Heart left ventricle (tissue), 16 donors: ENCODE results near the gene EIPR1. TPM values are rescaled to one million over a fixed set of nuclear protein-coding genes. Genes with fewer than 3 reads are reported as not detected.

Source experiments
- ATAC-seq, 4 donors: fragments of 200-7000 bp; cut with Tn5 transposase; one replicate each; pipeline ENCODE4 v1.9.1; 2020 to 2022; ENCODE audit warnings: moderate library complexity in 4 of 4, mild to moderate bottlenecking in 3 of 4, moderate number of reproducible peaks in 1 of 4
- DNase-seq, 5 donors: peaks; one replicate each; pipeline ENCODE4 v3.0.0-alpha.2; 2020
- H3K27ac ChIP-seq, 12 donors: fragments of 200-600 bp; sonication (generic) in 4 of 12; one replicate each; pipeline versions ENCODE4 v1.5.0 to v1.8.0; 2016 to 2022; ENCODE audit warnings: mild to moderate bottlenecking in 2 of 12
- H3K27me3 ChIP-seq, 9 donors: fragments of 200-600 bp; sonication (generic) in 2 of 9; one replicate each; pipeline versions ENCODE4 v1.5.1 to v1.8.0; 2016 to 2022; ENCODE audit warnings: mild to moderate bottlenecking in 3 of 9
- H3K36me3 ChIP-seq, 9 donors: fragments of 200-600 bp; sonication (generic) in 2 of 9; one replicate each; pipeline versions ENCODE4 v1.5.0 to v1.8.0; 2018 to 2022; ENCODE audit warnings: mild to moderate bottlenecking in 2 of 9
- H3K4me1 ChIP-seq, 12 donors: fragments of 200-600 bp; sonication (generic) in 4 of 12; one replicate each; pipeline versions ENCODE4 v1.5.0 to v1.8.0; 2016 to 2022; ENCODE audit warnings: mild to moderate bottlenecking in 3 of 12
- H3K4me3 ChIP-seq, 12 donors: fragments of 200-600 bp; sonication (generic) in 4 of 12; one replicate each; pipeline versions ENCODE4 v1.5.0 to v1.8.0; 2017 to 2022; ENCODE audit warnings: mild to moderate bottlenecking in 9 of 12, moderate library complexity in 4 of 12
- H3K9me3 ChIP-seq, 12 donors: fragments of 200-600 bp; sonication (generic) in 4 of 12; one replicate each; pipeline versions ENCODE4 v1.5.0 to v1.8.0; 2016 to 2022; ENCODE audit warnings: mild to moderate bottlenecking in 1 of 12
- POLR2A ChIP-seq, 2 donors: fragments of 450-650 bp; IDR thresholded peaks; one replicate each; pipeline ENCODE4 v1.6.1; 2017; ENCODE audit warnings: antibody characterized with exemption in 2 of 2, mild to moderate bottlenecking in 2 of 2, moderate library complexity in 2 of 2
- WGBS, 4 donors: extraction: QIAGEN DNeasy Blood & Tissue Kit in 2 of 4; methylation state at CpG; one replicate each; pipeline versions ENCODE4 v1.1.5 to v1.1.7; 2013 to 2018; 5-methylcytosine and 5-hydroxymethylcytosine counted together
- intact Hi-C, 10 donors: fragments of 100-400 bp; cut with DNase I; formaldehyde crosslinking; loops; one replicate each; pipeline versions ENCODE4 v1.11.1 to v1.14.2; 2022
- polyA plus RNA-seq, 2 donors: library from polyadenylated mRNA; stranded (reverse); fragments of 200-250 nt; gene quantifications; one replicate each; pipeline ENCODE4 v1.2.3, GENCODE V29; 2013
- total RNA-seq, 9 donors: library from RNA; depleted of rRNA in 2 of 9; stranded (reverse); fragments of >200 nt in 2 of 9; fragmentation: NEBNext Ultra II Directional in 3 of 9; extraction: Animal tissue kit (Norgen Biotek cat#: 25700) in 3 of 9; gene quantifications; one replicate each; pipeline versions ENCODE4 v1.1.0 to v1.2.4, GENCODE V29; 2016 to 2023
- TF ChIP-seq, protein P1 (sequence below), 12 donors: fragments of 200-600 bp; sonication (generic) in 4 of 12; IDR thresholded peaks; one replicate each; pipeline versions ENCODE4 v1.5.0 to v1.8.0; 2018 to 2022; ENCODE audit warnings: antibody characterized with exemption in 12 of 12, mild to moderate bottlenecking in 5 of 12
- donor health status: ischemic (EF 13 %, LVEDD 7.1; RV severe dilation, severe dysfunction).
- donor health status: healthy with polysubstance abuse.
- donor health status: DM: no; HTN: yes; CAD: no.
- donor health status: DM: no; HTN: no; CAD: no.
- donor health status: ischemic (EF 25% LVEDD 6.9; RV normal size, moderate dysfunction).
- donor health status: ischemic (EF 25% LVEDD 5.7; RV mildly dilated, moderate dysfunction).
- donor health status: healthy.
- donor health status: DM: yes; HTN: yes; CAD: no.
- donor health status: ischemic (EF 35%, LVEDD 5.7; RV mildly dilated, moderate dysfunction).
- donor health status: nonischemic (EF 11% LVEDD 7.7; RV severe dilation, severe dysfunction).
- donor health status: DM: yes; HTN: yes; CAD: no.
- donor health status: PGD.
- donor health status: ischemic (EF 29% LVEDD 5.4; RV normal size, mild dysfunction).
- donor health status: nonischemic (EF 23%, LVEDD 6.1; RV moderate dilation, normal function).

Gene EIPR1
- total and polyA plus RNA-seq, 11 donors = 7.9 to 26.1 (median 13.3) TPM

DNA sequence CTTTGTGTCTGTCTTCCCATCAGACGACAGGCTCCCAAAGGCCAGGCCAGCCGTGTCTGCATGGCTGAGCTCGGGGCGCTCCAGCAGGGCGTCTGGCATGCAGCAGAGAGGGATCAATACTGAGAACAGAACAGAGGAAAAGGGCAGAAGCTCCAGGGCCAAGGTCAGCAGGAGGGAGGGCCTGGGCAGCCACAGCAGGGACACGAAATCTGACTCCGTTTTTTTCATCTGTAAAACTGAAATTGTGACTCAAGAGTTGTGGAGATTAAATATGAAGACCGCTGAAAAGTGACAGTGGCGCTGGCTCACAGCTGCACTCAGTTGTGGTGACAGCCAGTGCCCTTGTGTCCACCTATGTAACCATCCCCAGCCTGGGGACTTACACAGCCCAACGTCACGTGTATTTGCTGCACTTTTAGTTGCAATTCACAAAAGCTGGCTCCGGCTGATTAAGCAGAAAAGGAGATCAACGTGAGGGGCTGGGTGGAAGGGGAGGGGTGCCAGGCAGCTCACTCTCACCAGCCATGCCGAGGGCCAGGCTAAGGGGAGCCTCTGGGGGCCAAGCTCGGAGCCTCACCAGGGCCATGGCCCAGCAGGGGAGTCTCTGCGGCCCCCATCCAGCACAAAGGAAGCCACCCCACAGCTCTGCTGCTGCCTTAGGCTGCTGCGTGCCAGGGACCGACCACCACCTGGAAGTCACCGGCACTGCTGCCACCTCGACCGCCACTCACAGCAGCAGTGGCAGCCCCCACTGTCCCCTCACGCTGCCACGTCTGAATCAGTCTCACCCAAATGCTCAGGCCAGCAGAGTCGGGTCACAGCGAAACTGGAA, 74.7 kb downstream of the EIPR1 start:
- H3K4me1 ChIP-seq = peaks cover 0 to 14% (median 5%) of the 10 kb centered on the region in 12 donors
- WGBS, 4 donors = 63 to 78% (median 69%) methylated on average over 21 to 25 of the region's 25 CpGs
- DNase-seq (peak in 1 of 5 donors; percentile 43), ATAC-seq (peak; percentile 26 to 30 (median 29))
- peaks cover 0 to 7% (median 0%) of the 10 kb centered on the region in 9 donors for H3K36me3 ChIP-seq
- no peaks in the 10 kb centered on the region for H3K27me3 ChIP-seq
- no peaks in the 10 kb centered on the region for H3K9me3 ChIP-seq
- intact Hi-C loops = loop anchor here (2.0 to 10.0 kb wide), 7 partner anchors 296 to 1451 kb away; no protein-coding TSS in a partner anchor
- TF ChIP-seq POLR2A (IDR thresholded peaks at IDR 0.05) = no peak
- TF ChIP-seq, protein P1, sequence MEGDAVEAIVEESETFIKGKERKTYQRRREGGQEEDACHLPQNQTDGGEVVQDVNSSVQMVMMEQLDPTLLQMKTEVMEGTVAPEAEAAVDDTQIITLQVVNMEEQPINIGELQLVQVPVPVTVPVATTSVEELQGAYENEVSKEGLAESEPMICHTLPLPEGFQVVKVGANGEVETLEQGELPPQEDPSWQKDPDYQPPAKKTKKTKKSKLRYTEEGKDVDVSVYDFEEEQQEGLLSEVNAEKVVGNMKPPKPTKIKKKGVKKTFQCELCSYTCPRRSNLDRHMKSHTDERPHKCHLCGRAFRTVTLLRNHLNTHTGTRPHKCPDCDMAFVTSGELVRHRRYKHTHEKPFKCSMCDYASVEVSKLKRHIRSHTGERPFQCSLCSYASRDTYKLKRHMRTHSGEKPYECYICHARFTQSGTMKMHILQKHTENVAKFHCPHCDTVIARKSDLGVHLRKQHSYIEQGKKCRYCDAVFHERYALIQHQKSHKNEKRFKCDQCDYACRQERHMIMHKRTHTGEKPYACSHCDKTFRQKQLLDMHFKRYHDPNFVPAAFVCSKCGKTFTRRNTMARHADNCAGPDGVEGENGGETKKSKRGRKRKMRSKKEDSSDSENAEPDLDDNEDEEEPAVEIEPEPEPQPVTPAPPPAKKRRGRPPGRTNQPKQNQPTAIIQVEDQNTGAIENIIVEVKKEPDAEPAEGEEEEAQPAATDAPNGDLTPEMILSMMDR (IDR thresholded peaks at IDR 0.05) = no peak
- H3K27ac ChIP-seq = peak overlapping the region in 3 of 12 donors; percentile 8 to 63 (median 37)
- H3K4me3 ChIP-seq = peak overlapping the region in 7 of 12 donors; percentile 4 to 42 (median 33)

DNA sequence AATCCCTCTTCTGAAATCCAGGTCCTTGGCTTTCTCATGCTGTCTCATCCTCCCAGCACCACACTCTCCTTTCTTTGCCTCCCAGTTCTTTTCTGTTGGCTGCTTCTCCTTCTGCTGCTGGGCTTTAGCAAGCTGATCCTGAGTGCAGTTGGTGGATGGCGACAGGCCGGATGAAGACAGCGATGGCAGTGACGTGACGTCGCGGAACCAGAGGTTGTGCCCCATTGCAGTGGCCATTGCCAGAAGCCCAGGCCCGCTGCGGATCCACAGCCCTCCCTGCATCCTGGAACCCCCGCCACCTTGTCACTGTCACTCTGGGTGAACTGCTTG, 75.2 kb downstream of the EIPR1 start:
- TF ChIP-seq, protein P1 (IDR thresholded peaks at IDR 0.05) = no peak
- no peak for TF ChIP-seq POLR2A (IDR thresholded peaks at IDR 0.05)
- Histone ChIP-seq H3K4me3 (no peak overlapping the region), H3K9me3 (no peaks in the 10 kb centered on the region), H3K27ac (no peak overlapping the region), H3K27me3 (no peaks in the 10 kb centered on the region), H3K4me1 (peaks cover 0 to 14% (median 5%) of the 10 kb centered on the region in 12 donors), H3K36me3 (peaks cover 0 to 7% (median 0%) of the 10 kb centered on the region in 9 donors)
- 94 to 98% (median 97%) methylated on average over 8 to 10 of the region's 10 CpGs for WGBS, 4 donors
- DNase-seq = peak in 1 of 5 donors; percentile 49
- ATAC-seq = no peak
- intact Hi-C loops = loop anchor here (2.0 to 10.0 kb wide), 7 partner anchors 295 to 1450 kb away; no protein-coding TSS in a partner anchor

- H3K9me3 ChIP-seq = no peaks in the 10 kb centered on the region
These were observed 76.6 kb downstream of the EIPR1 start for GRCh38 chr2:3301001-3301400.

More at GRCh38 chr2:3301001-3301400, 76.6 kb downstream of the EIPR1 start:
- ATAC-seq (no peak), DNase-seq (no peak)
- Histone ChIP-seq H3K27ac (no peak overlapping the region), H3K27me3 (no peaks in the 10 kb centered on the region), H3K4me3 (no peak overlapping the region), H3K4me1 (peaks cover 0 to 14% (median 5%) of the 10 kb centered on the region in 12 donors), H3K36me3 (peaks cover 0 to 7% (median 0%) of the 10 kb centered on the region in 9 donors)
- WGBS, 4 donors = 90 to 97% (median 94%) methylated on average over 6 of the region's 6 CpGs
- no peak for TF ChIP-seq POLR2A (IDR thresholded peaks at IDR 0.05)
- TF ChIP-seq, protein P1 (IDR thresholded peaks at IDR 0.05) = no peak
- intact Hi-C loops = loop anchor here (5.0 to 10.0 kb wide), 6 partner anchors 294 to 1449 kb away; no protein-coding TSS in a partner anchor
